Cerebellar nuclear complex (tissue), 1 donor: ENCODE measurements around the gene FHIP2A.
"Not testable (repeated sequence)": the region's sequence is repeated elsewhere in the genome, so short reads cannot be mapped to it uniquely, and the experiment has no call there.

Source experiments
- DNase-seq, 2 experiments: peaks; one replicate each; lab custom pipeline; 2025; lab: John Stamatoyannopoulos, UW

FHIP2A gene, protein sequence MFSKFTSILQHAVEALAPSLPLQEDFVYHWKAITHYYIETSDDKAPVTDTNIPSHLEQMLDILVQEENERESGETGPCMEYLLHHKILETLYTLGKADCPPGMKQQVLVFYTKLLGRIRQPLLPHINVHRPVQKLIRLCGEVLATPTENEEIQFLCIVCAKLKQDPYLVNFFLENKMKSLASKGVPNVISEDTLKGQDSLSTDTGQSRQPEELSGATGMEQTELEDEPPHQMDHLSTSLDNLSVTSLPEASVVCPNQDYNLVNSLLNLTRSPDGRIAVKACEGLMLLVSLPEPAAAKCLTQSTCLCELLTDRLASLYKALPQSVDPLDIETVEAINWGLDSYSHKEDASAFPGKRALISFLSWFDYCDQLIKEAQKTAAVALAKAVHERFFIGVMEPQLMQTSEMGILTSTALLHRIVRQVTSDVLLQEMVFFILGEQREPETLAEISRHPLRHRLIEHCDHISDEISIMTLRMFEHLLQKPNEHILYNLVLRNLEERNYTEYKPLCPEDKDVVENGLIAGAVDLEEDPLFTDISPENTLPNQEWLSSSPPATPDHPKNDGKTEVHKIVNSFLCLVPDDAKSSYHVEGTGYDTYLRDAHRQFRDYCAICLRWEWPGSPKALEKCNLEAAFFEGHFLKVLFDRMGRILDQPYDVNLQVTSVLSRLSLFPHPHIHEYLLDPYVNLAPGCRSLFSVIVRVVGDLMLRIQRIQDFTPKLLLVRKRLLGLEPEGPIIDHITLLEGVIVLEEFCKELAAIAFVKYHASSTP

GRCh38 chr10:114821293-114821914 is at the start of gene FHIP2A:
TSS of gene FHIP2A (plus strand) at chr10:114821780. CDS start at chr10:114822079, 299 bp downstream.
- DNase-seq, result no peak

GRCh38 chr10:114772496-114773196 is 48.9 kb upstream of the FHIP2A start:
- no peak for DNase-seq

DNA sequence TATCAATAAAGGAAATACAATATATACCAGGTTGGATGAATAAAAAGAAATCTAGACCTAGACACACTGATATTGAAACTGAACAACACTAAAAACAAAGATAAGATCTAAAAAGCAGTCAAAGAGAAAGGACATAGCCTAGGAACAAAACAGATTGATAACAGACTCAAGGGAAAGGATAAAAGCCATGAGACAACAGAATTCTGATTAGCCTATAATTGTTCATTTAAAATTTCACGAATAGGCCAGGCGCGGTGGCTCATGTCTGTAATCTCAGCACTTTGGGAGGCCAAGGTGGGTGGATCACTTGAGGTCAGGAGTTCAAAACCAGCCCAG is 48.4 kb upstream of the FHIP2A start:
- DNase-seq, result no peak

- DNase-seq, result not testable (repeated sequence)
These were observed 46.5 kb upstream of the FHIP2A start for GRCh38 chr10:114775082-114775481.

- no peak for DNase-seq
These were observed 44.2 kb upstream of the FHIP2A start for GRCh38 chr10:114777415-114777814.

GRCh38 chr10:114779803-114780576 is 41.6 kb upstream of the FHIP2A start:
- DNase-seq, result no peak

DNA sequence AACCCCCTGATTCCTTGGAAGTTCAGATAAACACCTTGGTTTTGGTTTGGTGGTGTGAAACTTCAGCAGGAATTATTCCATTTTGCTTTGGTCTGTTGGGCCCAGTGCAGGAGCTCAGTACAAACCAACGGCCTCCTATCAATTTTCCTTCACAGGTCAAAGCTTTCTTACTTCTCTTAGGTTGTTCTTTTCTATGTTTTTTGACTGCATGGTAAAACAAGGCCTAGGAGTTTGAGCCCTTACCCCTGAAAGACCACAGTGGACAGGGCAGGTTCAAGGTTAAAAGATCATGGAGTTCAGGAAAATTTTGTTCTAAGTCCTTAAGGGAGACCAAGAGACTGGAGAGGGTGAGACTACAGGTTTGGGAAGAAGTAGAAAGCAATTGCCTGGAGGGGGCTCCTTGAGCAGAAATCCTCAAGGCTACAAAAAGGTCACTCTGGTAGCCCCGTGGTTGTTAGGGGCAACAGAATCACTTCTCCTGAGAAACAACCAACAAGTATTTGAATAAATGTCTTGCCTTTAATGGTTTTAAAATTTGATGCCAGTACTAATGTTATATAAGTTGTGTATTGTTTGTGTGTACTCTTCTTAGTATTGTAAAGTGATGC is 40.9 kb upstream of the FHIP2A start:
- DNase-seq, result no peak

- DNase-seq, result no peak
These were observed 38.9 kb upstream of the FHIP2A start for GRCh38 chr10:114782666-114783065.

DNA sequence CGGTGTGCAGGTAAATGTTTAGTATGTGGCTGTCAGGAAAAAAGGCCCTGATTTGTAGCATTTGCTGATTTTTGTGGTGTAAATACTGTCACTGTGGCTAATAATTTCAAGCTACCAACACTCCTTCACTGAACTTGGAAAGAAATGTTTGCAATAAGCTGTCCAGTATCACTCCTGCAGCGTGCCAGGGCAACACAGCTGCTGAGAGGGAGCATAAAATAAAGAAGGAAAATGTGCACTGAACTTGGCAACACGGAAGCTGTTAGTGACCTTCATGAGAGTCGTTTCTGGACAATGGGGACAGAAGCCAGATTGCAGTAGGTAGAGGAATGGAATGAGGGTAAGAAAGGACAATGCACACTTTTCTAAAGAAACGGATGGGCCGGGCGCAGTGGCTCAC is 37.9 kb upstream of the FHIP2A start:
- no peak for DNase-seq

DNA sequence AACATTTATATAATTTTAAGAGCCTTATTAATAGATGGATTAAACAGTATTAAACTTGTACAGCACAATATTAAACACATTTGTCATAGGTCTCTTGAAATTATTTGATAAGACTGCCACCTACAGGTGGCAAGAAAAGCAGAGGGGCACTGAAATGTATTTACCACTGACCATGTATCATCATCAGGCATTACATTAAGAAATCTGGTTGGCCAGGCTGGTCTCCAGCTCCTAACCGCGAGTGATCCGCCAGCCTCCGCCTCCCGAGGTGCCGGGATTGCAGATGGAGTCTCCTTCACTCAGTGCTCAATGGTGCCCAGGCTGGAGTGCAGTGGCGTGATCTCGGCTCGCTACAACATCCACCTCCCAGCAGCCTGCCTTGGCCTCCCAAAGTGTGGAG is 35.1 kb upstream of the FHIP2A start:
- DNase-seq, result not testable (repeated sequence)

DNA sequence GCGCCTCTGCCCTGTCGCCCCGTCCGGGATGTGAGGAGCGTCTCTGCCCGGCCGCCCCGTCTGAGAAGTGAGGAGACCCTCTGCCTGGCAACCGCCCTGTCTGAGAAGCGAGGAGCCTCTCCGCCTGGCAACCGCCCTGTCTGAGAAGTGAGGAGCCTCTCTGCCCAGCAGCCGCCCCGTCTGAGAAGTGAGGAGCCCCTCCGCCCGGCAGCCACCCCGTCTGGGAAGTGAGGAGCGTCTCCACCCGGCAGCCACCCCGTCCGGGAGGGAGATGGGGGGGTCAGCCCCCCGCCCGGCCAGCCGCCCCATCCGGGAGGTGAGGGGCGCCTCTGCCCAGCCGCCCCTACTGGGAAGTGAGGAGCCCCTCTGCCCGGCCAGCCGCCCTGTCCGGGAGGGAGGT is 34.4 kb upstream of the FHIP2A start:
- not testable (repeated sequence) for DNase-seq

DNA sequence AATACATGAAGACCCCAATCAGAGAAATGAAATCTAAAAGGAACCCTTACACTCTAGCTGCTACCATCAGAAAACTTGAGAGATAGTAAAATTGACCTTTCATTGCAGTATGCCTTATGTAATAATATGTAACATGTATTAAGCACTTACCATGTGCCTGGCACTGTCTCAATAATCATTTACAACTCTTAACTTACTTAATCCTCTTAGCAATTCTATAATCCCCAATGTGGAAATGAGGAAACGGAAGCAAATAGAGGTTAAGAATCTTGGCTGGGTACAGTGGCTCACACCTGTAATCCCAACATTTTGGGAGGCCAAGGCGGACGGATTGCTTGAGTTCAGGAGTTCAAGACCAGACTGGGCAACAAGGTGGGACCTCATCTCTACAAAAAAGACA is 29.8 kb upstream of the FHIP2A start:
- DNase-seq, result no peak

DNA sequence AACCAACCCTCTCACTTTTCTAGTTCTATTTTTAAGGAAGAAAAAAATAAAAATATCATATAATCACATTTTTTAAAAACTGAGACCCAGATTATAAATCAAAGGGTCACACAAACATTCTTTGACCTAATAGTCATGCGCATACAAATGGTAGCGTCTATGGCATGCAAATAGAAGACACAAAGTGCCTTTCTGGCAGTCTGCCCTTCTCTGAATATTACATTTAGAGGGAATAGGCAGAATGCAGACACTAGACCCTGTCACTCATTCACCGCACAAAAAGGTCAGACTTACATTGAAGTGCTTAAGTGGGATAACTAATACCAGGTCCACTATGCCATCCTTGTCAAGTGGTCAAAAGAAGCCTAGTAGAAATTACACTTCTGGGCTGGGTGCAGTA is 26.5 kb upstream of the FHIP2A start:
- DNase-seq, result no peak

DNA sequence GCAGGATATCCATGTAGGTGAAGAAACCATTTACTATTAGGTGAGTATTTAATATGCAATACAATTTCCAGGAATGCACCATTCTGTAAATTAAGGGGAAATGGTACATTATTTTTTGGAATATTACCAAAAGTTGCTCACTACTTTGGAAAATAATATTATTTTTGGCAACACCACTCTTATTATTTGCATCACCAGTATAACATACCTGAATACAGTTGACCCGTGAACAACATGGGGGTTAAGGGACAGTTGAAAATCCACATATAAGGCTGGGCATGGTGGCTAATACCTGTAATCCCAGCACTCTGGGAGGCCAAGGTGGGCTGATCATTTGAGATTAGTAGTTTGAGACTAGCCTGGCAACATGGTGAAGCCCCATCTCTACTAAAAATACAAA is 21.2 kb upstream of the FHIP2A start:
- no peak for DNase-seq

GRCh38 chr10:114801411-114801813 is 20.2 kb upstream of the FHIP2A start:
- DNase-seq, result no peak

GRCh38 chr10:114802177-114802576 is 19.4 kb upstream of the FHIP2A start:
- no peak for DNase-seq

GRCh38 chr10:114806562-114807391 is 14.8 kb upstream of the FHIP2A start:
- DNase-seq, result no peak

DNA sequence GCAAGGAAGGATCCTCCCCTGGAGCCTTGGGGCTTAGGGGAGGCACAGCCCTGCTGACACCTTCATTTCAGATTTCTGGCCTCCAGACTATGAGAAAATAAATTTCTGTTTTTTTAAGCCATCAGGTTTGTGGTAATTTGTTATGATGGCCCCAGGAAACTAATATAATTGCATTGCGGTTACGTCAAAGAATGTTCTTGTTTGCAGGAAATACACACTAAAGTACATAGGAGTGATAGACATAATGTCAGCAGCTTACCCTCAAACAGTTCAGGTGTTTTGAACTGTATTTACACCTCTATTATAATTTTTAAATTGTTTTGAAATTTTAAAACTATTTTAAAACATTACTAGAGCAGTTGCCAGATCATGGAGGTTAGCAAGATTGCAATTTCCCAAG is 12.6 kb upstream of the FHIP2A start:
- no peak for DNase-seq

GRCh38 chr10:114810926-114811325 is 10.7 kb upstream of the FHIP2A start:
- no peak for DNase-seq

GRCh38 chr10:114811862-114812261 is 9.7 kb upstream of the FHIP2A start:
- DNase-seq, result no peak
